ENCODE results near the gene ADARB2. TPM values are rescaled to one million over a fixed set of nuclear protein-coding genes. Genes with fewer than 3 reads are reported as not detected.

ADARB2 gene
- total RNA-seq, 1 donor from 2014 or later: 1.2 TPM

DNA sequence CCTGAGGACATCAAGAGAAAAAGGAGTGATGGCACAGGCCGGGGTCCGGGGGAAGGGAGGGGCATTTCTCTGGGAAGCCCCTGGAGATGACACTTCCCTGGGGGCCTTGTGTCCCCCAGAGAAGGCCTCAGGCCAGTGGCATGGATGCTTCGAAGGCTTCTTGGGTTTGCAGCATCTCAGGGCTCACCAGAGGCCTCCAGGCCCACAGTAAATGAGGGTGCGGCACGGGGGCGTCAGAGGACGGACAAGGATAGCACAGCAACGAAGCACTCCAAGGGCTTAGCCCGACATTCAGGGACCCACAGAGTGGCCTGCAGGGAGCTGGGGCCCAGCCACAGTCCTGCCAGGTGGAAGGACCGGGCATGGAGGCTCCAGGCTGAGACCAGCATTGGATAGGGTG is 71.6 kb downstream of the ADARB2 start:
- Histone ChIP-seq H3K27me3 (no peaks in the 10 kb centered on the region), H3K9me3 (no peaks in the 10 kb centered on the region), H3K4me3 (no peak overlapping the region), H3K27ac (no peak overlapping the region), H3K4me1 (no peaks in the 10 kb centered on the region), H3K36me3 (no peaks in the 10 kb centered on the region)
- no peak for DNase-seq
- intact Hi-C loops (cut with DNase I): no loop called here
- ATAC-seq: no peak
- TF ChIP-seq, protein P1, sequence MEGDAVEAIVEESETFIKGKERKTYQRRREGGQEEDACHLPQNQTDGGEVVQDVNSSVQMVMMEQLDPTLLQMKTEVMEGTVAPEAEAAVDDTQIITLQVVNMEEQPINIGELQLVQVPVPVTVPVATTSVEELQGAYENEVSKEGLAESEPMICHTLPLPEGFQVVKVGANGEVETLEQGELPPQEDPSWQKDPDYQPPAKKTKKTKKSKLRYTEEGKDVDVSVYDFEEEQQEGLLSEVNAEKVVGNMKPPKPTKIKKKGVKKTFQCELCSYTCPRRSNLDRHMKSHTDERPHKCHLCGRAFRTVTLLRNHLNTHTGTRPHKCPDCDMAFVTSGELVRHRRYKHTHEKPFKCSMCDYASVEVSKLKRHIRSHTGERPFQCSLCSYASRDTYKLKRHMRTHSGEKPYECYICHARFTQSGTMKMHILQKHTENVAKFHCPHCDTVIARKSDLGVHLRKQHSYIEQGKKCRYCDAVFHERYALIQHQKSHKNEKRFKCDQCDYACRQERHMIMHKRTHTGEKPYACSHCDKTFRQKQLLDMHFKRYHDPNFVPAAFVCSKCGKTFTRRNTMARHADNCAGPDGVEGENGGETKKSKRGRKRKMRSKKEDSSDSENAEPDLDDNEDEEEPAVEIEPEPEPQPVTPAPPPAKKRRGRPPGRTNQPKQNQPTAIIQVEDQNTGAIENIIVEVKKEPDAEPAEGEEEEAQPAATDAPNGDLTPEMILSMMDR (IDR thresholded peaks at IDR 0.05): no peak

GRCh38 chr10:1665021-1665661 is 72.2 kb downstream of the ADARB2 start:
- TF ChIP-seq, protein P1 (IDR thresholded peaks at IDR 0.05): no peak
- intact Hi-C loops (cut with DNase I): no loop called here
- H3K27me3 ChIP-seq: no peaks in the 10 kb centered on the region
- no peak overlapping the region for H3K27ac ChIP-seq
- no peaks in the 10 kb centered on the region for H3K4me1 ChIP-seq
- no peaks in the 10 kb centered on the region for H3K36me3 ChIP-seq
- no peak overlapping the region for H3K4me3 ChIP-seq
- no peak for ATAC-seq
- no peak for DNase-seq
- no peaks in the 10 kb centered on the region for H3K9me3 ChIP-seq

- Histone ChIP-seq H3K27ac (no peak overlapping the region), H3K9me3 (no peaks in the 10 kb centered on the region), H3K4me1 (no peaks in the 10 kb centered on the region), H3K36me3 (no peaks in the 10 kb centered on the region), H3K4me3 (no peak overlapping the region), H3K27me3 (no peaks in the 10 kb centered on the region)
- TF ChIP-seq, protein P1 (IDR thresholded peaks at IDR 0.05): no peak
- intact Hi-C loops (cut with DNase I): no loop called here
- ATAC-seq (no peak), DNase-seq (no peak)
Measured at GRCh38 chr10:1664333-1664964, 72.9 kb downstream of the ADARB2 start.

GRCh38 chr10:1663226-1663625 is 74.1 kb downstream of the ADARB2 start:
- DNase-seq: no peak
- ATAC-seq: no peak
- no peaks in the 10 kb centered on the region for H3K36me3 ChIP-seq
- H3K4me3 ChIP-seq: no peak overlapping the region
- no peak overlapping the region for H3K27ac ChIP-seq
- H3K9me3 ChIP-seq: no peaks in the 10 kb centered on the region
- TF ChIP-seq, protein P1 (IDR thresholded peaks at IDR 0.05): no peak
- no peaks in the 10 kb centered on the region for H3K27me3 ChIP-seq
- no peaks in the 10 kb centered on the region for H3K4me1 ChIP-seq
- intact Hi-C loops (cut with DNase I): no loop called here

GRCh38 chr10:1662438-1663025 is 74.8 kb downstream of the ADARB2 start:
- intact Hi-C loops (cut with DNase I): no loop called here
- DNase-seq (no peak), ATAC-seq (no peak)
- no peaks in the 10 kb centered on the region for H3K27me3 ChIP-seq
- no peak overlapping the region for H3K4me3 ChIP-seq
- no peaks in the 10 kb centered on the region for H3K4me1 ChIP-seq
- H3K9me3 ChIP-seq: no peaks in the 10 kb centered on the region
- TF ChIP-seq, protein P1 (IDR thresholded peaks at IDR 0.05): no peak
- no peak overlapping the region for H3K27ac ChIP-seq
- no peaks in the 10 kb centered on the region for H3K36me3 ChIP-seq
